ENCODE measurements around the gene ATM.
"Not testable (repeated sequence)": the region's sequence is repeated elsewhere in the genome, so short reads cannot be mapped to it uniquely, and the experiment has no call there.

ATM gene

GRCh38 chr11:108269583-108269982, 46.7 kb downstream of the ATM start:
- in situ Hi-C loops (cut with MboI; ENCODE audit: low sequenced_read_pairs) = no loop called here

DNA sequence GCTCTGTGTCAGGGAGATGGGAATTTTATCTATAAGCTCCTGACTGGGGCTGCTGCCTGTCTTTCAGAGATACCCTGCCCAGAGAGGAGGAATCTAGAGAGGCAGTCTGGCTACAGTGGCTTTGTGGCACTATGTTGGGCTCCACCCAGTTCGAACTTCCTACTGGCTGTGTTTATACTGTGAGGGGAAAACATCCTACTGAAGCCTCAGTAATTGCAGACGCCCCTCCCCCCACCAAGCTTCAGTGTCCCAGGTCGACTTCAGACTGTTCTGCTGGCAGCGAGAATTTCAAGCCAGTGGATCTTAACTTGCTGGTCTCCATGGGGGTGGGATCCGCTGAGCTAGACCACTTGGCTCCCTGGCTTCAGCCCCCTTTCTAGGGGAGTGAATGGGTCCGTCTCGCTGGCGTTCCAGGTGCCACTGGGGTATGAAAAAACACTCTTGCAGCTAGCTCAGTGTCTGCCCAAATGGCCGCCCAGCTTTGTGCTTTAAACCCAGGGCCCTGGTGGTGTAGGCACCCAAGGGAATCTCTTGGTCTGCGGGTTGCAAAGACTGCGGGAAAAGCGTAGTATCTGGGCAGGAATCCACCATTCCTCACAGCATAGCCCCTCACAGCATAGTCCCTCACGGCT, 54.2 kb downstream of the ATM start:
- in situ Hi-C loops (cut with MboI; ENCODE audit: low sequenced_read_pairs) = not testable (repeated sequence)

DNA sequence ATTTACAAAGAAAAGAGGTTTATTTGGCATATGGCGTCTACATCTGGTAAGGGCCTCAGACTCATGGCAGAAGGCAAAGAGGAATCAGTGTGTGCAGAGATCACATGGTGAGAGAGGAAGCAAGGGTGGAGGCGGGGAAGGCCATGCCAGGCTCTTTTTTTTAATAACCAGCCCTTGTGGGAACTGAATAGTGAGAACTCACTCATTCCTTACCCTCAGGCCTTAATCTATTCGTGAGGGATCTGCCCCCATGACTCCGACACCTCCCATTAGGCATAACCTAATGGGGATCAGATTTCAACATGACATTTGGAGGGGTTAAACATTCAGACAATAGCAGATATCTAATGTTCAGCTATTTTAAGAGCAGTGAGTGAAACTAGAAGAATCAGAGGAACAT, 55.7 kb downstream of the ATM start:
- in situ Hi-C loops (cut with MboI; ENCODE audit: low sequenced_read_pairs) = no loop called here

- in situ Hi-C loops (cut with MboI; ENCODE audit: low sequenced_read_pairs) = no loop called here
Measured at GRCh38 chr11:108278954-108279353, 56.1 kb downstream of the ATM start.

GRCh38 chr11:108286370-108286769, 63.5 kb downstream of the ATM start:
- in situ Hi-C loops (cut with MboI; ENCODE audit: low sequenced_read_pairs) = no loop called here

DNA sequence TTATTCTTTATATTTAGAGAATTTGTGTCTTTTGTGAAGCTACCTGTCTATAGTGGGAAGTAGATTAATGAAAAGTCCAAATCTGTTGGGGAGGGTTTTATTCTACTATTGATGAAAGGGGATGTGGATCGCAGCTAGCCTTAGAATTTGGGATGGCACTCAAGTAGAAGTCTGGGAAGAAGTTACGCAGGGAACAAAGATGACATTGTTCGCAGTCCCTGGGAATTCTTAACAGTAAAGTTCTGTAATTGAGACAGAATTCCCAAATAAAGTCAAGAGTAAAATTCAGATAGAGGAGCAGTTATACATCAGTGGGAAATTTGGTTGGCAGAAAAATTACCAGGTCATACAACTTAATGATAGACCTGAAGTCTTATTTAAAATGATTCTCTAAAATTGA, 64.1 kb downstream of the ATM start:
- in situ Hi-C loops (cut with MboI; ENCODE audit: low sequenced_read_pairs) = no loop called here

DNA sequence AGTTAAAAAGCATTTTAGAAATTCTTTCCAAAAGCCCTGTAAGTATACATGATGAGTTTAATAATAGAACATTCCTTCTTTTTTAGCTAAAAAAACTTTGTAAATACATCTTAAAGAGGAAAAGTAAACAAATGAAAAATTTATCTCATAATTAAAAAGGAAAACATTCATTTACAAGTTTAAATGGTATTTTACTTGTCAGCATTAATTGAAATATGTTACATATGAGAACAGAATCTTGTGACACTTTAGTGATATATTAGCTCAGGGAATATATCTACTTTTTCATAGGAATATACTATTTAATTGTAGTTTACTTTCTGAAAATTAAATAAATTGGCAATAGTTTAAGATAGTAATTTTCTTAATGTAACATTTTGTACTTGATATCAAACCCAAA, 66.2 kb downstream of the ATM start:
- in situ Hi-C loops (cut with MboI; ENCODE audit: low sequenced_read_pairs) = not testable (repeated sequence)

GRCh38 chr11:108289699-108290098, 66.8 kb downstream of the ATM start:
- in situ Hi-C loops (cut with MboI; ENCODE audit: low sequenced_read_pairs) = no loop called here

DNA sequence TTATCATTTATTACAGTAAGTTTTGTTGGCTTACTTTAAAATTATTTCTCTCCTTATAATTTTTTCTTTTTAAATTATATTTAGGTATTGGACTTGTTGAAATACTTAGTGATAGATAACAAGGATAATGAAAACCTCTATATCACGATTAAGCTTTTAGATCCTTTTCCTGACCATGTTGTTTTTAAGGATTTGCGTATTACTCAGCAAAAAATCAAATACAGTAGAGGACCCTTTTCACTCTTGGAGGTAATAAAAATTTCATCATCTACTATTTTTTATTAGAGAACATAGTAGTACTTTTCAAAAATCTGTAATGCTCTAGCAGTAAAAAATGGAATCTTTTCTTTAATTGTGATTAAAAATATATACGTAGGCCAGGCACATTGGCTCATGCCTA, 70.4 kb downstream of the ATM start:
- in situ Hi-C loops (cut with MboI; ENCODE audit: low sequenced_read_pairs) = no loop called here

GRCh38 chr11:108302121-108302785, 79.4 kb downstream of the ATM start:
- in situ Hi-C loops (cut with MboI; ENCODE audit: low sequenced_read_pairs) = no loop called here

GRCh38 chr11:108307751-108308150, 84.9 kb downstream of the ATM start:
- in situ Hi-C loops (cut with MboI; ENCODE audit: low sequenced_read_pairs) = no loop called here

DNA sequence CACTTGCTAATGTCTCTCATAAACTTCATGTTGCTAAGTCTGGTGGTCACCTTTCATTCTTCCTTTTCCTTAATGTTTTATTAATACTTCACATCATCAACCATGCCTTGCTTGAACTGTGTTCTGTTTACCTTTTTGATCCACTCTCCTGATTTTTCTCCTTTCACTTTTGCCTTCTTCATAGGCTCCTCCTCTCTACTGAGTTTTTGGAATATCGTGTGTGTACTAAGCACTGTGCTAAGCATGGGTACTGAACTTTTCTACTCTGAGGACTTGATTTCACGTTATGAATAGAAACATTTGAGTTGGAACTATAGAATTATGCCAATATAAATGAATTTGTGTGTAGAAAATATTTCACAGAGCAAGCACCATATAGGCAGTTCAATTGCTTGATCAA, 90.6 kb downstream of the ATM start:
- in situ Hi-C loops (cut with MboI; ENCODE audit: low sequenced_read_pairs) = no loop called here

- in situ Hi-C loops (cut with MboI; ENCODE audit: low sequenced_read_pairs) = no loop called here
Measured at GRCh38 chr11:108316061-108316460, 93.2 kb downstream of the ATM start.

DNA sequence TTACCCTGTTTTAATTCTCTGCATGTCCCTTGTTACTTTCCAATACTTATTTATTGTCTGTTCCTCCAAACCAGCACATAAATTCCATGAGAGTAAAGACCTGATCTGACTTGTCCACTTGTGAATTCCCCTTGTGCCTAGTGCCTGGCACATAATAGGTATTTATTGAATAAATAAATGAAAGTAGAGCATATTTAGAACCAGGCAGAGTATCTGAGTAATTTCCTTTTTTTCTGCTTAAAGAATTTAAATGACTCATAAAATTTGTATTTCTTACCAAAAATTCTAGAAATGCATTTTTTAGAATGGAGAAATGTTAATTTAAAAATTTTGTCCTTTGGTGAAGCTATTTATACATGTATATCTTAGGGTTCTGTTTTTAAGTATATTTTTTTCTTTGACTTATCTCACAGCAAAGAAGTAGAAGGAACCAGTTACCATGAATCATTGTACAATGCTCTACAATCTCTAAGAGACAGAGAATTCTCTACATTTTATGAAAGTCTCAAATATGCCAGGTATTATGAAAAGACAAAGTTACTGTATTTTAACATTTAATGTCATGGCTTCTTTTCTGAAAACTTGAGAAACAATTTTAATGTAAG, 96.8 kb downstream of the ATM start:
- in situ Hi-C loops (cut with MboI; ENCODE audit: low sequenced_read_pairs) = no loop called here

DNA sequence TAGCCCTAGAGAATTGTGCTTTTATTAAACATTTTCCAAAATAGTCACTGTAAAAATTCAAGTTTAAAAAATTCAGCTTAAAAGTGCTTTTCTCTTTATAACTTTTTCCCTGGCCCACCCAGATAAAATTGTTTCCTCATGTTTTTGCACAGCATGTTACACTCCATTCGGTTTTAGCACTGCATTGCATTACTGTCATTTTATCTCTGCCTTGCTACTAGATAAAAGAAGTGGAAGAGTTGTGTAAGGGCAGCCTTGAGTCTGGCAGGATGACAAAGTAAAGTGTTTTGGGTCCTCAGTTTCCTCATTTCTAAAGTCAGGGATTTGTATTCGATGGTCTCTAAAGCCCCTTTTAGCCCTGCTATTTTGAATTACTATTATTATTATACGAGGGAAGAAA, 99.8 kb downstream of the ATM start:
- in situ Hi-C loops (cut with MboI; ENCODE audit: low sequenced_read_pairs) = no loop called here

GRCh38 chr11:108324587-108324986, 101.7 kb downstream of the ATM start:
- in situ Hi-C loops (cut with MboI; ENCODE audit: low sequenced_read_pairs) = no loop called here

DNA sequence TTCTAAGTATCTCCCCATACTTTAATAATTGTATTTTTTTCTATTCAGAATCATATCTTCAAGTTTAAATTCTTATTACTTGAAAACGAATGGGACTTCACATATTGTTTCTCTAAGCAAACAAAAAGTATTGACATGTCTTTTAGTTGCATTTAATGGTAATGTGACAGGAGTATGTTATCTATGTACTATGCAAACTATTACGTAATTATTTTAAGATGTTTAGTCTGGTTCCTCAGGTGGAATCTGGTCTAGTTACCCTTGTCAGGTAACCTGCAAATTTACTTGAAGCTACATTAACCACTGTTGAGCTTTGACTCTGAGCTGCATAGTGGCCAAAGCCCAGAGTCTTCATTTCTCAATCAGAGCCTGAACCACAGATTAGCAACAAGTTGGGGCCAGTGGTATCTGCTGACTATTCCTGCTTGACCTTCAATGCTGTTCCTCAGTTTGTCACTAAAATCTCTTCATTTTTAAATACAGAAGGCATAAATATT, 110.6 kb downstream of the ATM start:
- in situ Hi-C loops (cut with MboI; ENCODE audit: low sequenced_read_pairs) = no loop called here

- in situ Hi-C loops (cut with MboI; ENCODE audit: low sequenced_read_pairs) = no loop called here
Measured at GRCh38 chr11:108338750-108339149, 115.9 kb downstream of the ATM start.

DNA sequence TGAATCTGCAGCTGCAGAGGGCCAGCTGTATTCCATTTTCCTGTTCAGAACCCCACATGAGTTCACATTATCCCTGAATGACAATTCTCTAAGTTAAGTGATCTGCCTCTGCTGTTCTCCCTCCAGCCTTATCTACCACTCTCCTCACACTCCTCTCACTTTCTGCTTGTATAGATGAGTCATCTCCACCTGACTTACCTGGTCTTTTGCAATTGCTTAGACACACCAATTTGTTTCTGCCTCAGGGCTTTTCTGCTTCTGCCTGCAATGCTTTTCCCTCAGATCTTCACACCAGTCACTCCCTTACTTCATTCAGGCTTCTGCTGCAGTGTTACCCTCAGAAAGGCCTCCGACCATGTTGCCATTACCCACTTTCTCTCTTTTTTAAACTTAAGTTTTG, 118.1 kb downstream of the ATM start:
- in situ Hi-C loops (cut with MboI; ENCODE audit: low sequenced_read_pairs) = no loop called here

DNA sequence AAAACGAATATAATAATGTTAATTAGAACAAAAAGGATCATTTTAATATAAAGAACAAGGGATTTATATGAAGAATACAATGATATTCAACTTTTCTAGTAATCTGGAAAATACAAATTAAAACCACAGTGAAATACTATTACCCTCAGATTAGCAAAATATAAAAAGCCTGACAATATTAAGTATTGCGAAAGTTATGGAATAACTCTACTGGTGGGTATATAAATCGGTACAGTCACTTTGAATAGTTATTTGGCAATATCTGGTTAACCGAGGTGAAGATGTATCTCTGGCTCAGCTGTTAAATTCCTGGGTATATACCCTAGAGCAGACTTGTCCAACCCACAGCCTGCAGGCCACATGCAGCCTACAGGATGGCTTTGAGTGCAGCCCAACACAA, 118.8 kb downstream of the ATM start:
- in situ Hi-C loops (cut with MboI; ENCODE audit: low sequenced_read_pairs) = no loop called here

GRCh38 chr11:108343714-108344113, 120.8 kb downstream of the ATM start:
- in situ Hi-C loops (cut with MboI; ENCODE audit: low sequenced_read_pairs) = no loop called here

- in situ Hi-C loops (cut with MboI; ENCODE audit: low sequenced_read_pairs) = no loop called here
Measured at GRCh38 chr11:108345767-108346166, 122.9 kb downstream of the ATM start.
